ENCODE results near the gene ATF7.

DNA sequence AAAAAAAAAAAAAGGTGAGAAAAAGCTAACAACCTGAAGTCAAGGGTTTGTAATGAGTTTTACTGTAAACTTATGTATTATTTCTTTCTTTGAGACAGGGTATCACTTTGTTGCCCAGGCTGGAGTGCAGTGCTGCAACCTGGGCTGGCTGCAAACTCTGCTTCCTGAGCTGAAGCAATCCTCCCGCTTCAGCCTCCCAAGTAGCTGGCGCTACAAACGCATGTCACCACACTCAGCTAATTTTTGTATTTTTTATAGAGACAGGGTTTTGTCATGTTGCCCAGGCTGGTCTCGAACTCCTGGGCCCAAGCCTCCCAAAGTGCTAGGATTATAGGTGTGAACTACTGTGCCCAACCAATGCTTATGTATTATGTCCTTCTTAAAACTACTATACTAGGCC lies 9.2 kb downstream of the ATF7 start:
- TF ChIP-seq, protein P1, sequence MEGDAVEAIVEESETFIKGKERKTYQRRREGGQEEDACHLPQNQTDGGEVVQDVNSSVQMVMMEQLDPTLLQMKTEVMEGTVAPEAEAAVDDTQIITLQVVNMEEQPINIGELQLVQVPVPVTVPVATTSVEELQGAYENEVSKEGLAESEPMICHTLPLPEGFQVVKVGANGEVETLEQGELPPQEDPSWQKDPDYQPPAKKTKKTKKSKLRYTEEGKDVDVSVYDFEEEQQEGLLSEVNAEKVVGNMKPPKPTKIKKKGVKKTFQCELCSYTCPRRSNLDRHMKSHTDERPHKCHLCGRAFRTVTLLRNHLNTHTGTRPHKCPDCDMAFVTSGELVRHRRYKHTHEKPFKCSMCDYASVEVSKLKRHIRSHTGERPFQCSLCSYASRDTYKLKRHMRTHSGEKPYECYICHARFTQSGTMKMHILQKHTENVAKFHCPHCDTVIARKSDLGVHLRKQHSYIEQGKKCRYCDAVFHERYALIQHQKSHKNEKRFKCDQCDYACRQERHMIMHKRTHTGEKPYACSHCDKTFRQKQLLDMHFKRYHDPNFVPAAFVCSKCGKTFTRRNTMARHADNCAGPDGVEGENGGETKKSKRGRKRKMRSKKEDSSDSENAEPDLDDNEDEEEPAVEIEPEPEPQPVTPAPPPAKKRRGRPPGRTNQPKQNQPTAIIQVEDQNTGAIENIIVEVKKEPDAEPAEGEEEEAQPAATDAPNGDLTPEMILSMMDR (IDR thresholded peaks at IDR 0.05; ENCODE audit: low read depth, low read length, poor library complexity, severe bottlenecking), result no peak
- no peak for TF ChIP-seq EZH2phosphoT487 (IDR thresholded peaks at IDR 0.05; ENCODE audit: borderline replicate concordance, low read length)

Data from DOHH2 (cell line).